Measurements from ENCODE around the gene DNAH10.

The DNAH10 gene, protein sequence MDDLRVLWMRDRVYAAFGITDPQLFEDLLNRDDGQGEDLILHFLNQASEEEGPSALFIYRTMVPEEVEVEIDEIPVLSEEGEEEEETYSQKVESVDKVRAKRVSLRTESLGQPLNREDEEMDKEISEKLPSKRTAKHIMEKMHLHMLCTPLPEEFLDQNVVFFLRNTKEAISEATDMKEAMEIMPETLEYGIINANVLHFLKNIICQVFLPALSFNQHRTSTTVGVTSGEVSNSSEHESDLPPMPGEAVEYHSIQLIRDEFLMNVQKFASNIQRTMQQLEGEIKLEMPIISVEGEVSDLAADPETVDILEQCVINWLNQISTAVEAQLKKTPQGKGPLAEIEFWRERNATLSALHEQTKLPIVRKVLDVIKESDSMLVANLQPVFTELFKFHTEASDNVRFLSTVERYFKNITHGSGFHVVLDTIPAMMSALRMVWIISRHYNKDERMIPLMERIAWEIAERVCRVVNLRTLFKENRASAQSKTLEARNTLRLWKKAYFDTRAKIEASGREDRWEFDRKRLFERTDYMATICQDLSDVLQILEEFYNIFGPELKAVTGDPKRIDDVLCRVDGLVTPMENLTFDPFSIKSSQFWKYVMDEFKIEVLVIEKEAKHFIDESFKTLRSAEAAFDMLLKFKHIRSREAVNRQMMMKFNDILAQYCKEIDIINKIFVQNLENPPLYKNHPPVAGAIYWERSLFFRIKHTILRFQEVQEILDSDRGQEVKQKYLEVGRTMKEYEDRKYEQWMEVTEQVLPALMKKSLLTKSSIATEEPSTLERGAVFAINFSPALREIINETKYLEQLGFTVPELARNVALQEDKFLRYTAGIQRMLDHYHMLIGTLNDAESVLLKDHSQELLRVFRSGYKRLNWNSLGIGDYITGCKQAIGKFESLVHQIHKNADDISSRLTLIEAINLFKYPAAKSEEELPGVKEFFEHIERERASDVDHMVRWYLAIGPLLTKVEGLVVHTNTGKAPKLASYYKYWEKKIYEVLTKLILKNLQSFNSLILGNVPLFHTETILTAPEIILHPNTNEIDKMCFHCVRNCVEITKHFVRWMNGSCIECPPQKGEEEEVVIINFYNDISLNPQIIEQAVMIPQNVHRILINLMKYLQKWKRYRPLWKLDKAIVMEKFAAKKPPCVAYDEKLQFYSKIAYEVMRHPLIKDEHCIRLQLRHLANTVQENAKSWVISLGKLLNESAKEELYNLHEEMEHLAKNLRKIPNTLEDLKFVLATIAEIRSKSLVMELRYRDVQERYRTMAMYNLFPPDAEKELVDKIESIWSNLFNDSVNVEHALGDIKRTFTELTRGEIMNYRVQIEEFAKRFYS (N-terminal part only)

DNA sequence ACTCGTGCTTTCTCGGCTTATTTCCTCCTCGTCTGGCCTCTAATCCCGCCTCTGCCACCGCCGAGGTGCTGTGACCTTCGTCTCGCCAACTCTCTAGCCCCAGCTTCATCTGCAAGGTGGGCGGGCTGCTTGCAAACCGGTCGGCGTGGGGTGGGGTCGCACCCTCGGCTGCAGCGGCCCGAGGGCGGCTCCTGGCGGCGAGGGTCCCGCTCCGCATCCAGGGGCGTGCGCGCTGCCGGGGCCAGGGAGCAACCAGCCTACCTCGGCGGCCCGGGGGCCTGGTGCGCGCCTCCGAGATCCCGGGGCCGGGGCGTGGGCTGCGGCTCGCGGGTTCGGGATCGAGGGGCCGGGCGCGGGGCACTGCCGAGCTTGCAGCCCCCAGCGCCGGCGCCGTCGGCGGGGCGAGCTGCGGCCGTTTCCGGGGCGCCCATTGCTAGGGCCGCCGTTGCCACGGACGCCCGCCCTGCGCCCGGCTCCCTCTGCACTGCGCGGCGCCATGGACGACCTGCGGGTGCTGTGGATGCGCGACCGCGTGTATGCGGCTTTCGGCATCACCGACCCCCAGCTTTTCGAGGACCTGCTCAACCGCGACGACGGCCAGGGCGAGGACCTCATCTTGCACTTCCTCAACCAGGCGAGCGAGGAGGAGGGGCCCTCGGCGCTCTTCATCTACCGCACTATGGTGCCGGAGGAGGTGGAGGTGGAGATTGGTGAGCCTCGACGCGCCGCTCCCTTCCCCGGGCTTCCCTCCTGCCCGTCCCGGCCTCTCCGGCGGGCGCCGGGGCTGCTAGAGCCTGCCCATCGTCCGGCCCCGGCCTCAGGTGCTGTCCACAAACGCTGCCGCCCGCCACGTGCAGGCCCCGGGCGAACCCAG lies at the start of gene DNAH10:
TSS of gene DNAH10 (plus strand) at position 461 of the 874 bp plus-strand sequence. CDS start at position 497, 36 bp downstream.
- no peaks in the 10 kb centered on the region for H3K4me1 ChIP-seq
- H3K36me3 ChIP-seq (replicated peaks), result peaks cover 7% of the 10 kb centered on the region
- no peaks in the 10 kb centered on the region for H3K27me3 ChIP-seq (ENCODE audit: low read depth)
- in situ Hi-C loops (cut with MboI; ENCODE audit: low sequenced_read_pairs), result no loop called here
- H3K4me3 ChIP-seq, result no peak within 1 kb of the TSS
- no peak for DNase-seq (ENCODE audit: low spot score in 2 of 2)
- no peaks in the 10 kb centered on the region for H3K9me3 ChIP-seq

DNA sequence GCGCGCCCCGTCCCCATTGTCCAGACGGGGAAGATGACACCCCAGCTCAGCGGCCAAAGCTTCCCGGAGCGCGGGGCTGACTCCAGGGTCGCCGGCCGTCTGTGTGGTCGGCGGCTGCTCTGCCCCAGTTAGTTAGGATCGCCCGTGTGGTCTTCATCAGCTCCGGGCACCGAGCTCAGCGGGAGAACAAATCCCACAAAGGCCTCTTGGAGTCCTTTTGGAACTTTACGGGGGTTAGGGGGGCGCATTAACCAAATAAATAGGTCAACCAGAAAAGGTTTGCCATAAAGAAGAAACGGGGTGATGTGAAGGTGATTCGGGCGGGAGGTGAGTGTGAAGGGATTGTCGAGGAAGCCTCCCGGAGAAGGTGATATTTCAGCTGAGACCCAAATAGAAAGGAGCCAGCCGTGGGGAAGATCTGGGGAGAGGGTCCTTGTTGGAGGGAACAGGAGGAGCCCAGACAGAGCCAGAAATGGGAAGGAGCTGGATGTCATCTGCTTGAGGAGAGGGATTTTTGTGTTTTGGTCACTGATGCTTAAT lies 49.3 kb upstream of the DNAH10 start:
- H3K9me3 ChIP-seq, result no peaks in the 10 kb centered on the region
- DNase-seq (ENCODE audit: low spot score in 2 of 2), result peak in 1 of 2 experiments; percentile 17
- in situ Hi-C loops (cut with MboI; ENCODE audit: low sequenced_read_pairs), result no loop called here

DNA sequence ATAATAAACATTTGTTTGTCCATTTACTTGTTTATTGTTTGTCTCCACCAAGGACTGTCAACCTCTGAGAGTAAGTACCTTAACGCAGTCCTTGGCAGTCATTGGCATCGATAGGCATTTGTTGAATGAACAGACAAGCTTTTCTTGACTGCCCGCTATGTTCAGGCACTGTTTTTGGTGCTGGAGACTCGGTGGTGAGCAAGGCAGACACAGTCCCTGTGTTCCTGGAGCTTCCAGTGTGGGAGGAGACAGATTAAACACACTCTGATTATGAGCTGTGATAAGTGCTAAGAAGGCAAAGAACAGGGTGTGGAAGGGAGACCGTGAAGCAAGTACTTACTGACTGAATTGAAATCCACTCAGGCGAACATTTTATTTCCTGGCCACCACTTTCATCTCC lies 48.7 kb upstream of the DNAH10 start:
- peak; percentile 28 to 32 for DNase-seq (ENCODE audit: low spot score in 2 of 2)
- H3K4me3 ChIP-seq, result peak overlapping the region; percentile 88
- peaks cover 2% of the 10 kb centered on the region; the same call in 1 of the 2 replicates for H3K4me1 ChIP-seq
- in situ Hi-C loops (cut with MboI; ENCODE audit: low sequenced_read_pairs), result no loop called here
- H3K36me3 ChIP-seq (replicated peaks), result peaks cover 7% of the 10 kb centered on the region
- no peaks in the 10 kb centered on the region for H3K9me3 ChIP-seq
- H3K27me3 ChIP-seq (ENCODE audit: low read depth), result no peaks in the 10 kb centered on the region

More for the DNA sequence above, 49.3 kb upstream of the DNAH10 start:
- Histone ChIP-seq H3K27me3 (ENCODE audit: low read depth) (no peaks in the 10 kb centered on the region), H3K36me3 (replicated peaks) (peaks cover 7% of the 10 kb centered on the region), H3K4me1 (peaks cover 2% of the 10 kb centered on the region; the same call in 1 of the 2 replicates), H3K4me3 (peak overlapping the region; percentile 88)

DNA sequence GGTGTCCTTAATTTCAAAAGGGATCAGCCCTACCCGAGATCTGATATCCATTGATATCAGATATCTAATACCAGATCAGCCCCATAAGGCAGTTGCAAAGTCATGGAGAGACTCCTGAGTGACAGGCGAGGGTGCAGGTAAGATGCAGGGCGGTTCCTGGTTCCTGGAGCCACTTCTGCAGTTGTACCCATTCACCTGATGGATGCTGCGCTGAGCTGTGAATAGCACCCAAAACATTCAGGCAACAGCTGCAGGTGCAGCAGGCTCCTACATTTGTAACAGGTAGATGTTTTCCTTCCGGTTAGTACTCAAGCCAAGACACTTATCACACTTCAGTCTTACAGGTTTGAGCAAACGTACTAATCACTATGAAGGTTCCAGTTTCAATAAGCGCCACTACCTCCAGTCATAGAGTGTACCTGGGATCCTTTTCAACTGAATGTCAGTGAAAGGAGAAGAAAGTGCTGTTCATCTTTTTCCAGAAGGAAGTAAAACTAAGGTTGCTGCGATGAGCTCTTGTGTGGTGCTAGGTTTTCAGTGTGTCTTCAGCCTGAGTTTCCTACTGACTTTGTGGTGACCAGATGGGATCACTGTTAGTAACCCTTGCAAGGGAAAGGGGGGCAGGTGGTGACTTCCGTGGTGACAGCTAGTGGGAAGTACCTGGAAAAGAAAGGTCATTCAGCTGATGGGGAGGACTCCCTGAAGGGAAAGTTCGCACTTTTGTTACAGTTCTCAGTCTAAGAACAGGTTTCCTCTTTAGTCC lies 48.1 kb upstream of the DNAH10 start:
- Histone ChIP-seq H3K4me1 (peaks cover 2% of the 10 kb centered on the region; the same call in 1 of the 2 replicates), H3K4me3 (peak overlapping the region; percentile 88), H3K27me3 (ENCODE audit: low read depth) (no peaks in the 10 kb centered on the region), H3K36me3 (replicated peaks) (peaks cover 7% of the 10 kb centered on the region), H3K9me3 (no peaks in the 10 kb centered on the region)
- DNase-seq (ENCODE audit: low spot score in 2 of 2), result no peak
- in situ Hi-C loops (cut with MboI; ENCODE audit: low sequenced_read_pairs), result no loop called here

DNA sequence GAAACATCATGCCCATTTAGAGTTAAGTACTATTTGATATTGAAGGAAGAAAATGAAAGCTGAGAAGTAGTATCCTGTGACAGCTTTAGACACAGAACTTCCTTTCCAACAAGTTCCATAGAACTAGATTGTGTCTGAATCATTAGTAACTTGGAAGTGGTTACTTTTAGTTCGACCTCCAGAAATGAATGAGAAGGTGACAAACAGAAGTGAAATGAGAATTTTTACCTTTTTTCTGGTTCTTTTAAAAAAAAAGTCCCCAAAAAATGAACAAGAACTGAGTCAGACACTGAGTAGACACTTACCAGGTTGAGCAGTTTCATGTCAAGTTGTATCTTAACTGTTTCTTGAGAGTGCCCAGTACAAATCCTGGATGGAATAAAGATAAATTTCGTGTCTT lies 46.9 kb upstream of the DNAH10 start:
- H3K36me3 ChIP-seq (replicated peaks), result peaks cover 15% of the 10 kb centered on the region
- no peaks in the 10 kb centered on the region for H3K9me3 ChIP-seq
- H3K27me3 ChIP-seq (ENCODE audit: low read depth), result no peaks in the 10 kb centered on the region
- peaks cover 2% of the 10 kb centered on the region; the same call in 1 of the 2 replicates for H3K4me1 ChIP-seq
- in situ Hi-C loops (cut with MboI; ENCODE audit: low sequenced_read_pairs), result no loop called here
- no peak overlapping the region for H3K4me3 ChIP-seq
- no peak for DNase-seq (ENCODE audit: low spot score in 2 of 2)

DNA sequence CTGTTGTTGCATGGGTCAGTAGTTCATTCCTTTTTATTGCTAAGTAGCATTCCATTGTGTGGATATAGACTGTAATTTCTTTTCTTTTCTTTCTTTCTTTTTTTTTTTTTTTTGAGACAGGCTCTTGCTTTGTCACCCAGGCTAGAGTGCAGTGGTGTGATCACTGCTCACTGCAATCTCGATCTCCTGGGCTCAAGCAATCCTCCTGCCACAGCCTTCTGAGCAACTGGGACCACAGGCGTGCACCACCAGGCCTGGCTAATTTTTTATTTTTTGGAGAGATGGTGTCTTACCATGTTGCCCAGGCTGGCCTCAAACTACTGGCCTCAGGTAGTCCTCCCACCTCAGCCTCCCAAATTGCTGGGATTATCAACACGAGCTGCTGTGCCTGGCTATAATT lies 44.8 kb upstream of the DNAH10 start:
- H3K4me3 ChIP-seq, result no peak overlapping the region
- in situ Hi-C loops (cut with MboI; ENCODE audit: low sequenced_read_pairs), result no loop called here
- no peaks in the 10 kb centered on the region for H3K9me3 ChIP-seq
- H3K36me3 ChIP-seq (replicated peaks), result peaks cover 26% of the 10 kb centered on the region
- H3K4me1 ChIP-seq, result peaks cover 2% of the 10 kb centered on the region; the same call in 1 of the 2 replicates
- H3K27me3 ChIP-seq (ENCODE audit: low read depth), result no peaks in the 10 kb centered on the region
- DNase-seq (ENCODE audit: low spot score in 2 of 2), result no peak

DNA sequence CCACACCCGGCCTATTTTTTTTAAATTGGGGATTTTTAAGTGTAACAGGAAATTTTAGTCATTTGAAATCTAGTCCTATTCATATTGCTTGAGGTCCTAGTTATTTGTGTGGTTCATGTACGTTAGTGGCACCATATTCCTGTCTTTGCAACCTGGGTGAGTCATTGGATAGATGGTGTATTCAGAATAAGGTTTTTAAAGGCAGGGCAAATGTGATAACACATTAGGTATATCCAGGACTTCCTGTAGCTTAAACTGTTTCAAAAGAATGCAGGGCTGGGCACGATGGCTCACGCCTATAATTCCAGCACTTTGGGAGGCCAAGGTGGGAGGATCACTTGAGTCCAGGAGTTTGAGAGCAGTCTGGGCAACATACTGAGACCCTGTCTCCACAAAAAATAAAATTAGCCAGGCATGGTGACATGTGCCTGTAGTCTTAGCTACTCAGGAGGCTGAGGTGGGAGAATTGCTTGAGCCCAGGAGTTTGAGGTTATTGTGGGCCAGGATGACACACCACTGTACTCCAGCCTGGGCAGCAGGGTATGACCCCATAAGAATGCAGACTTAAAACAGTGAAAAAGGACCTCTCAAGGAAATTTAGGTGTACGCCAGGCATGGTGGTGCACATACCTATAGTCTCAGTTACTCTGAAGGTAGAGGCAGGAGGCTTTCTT lies 41.8 kb upstream of the DNAH10 start:
- no peaks in the 10 kb centered on the region for H3K9me3 ChIP-seq

DNA sequence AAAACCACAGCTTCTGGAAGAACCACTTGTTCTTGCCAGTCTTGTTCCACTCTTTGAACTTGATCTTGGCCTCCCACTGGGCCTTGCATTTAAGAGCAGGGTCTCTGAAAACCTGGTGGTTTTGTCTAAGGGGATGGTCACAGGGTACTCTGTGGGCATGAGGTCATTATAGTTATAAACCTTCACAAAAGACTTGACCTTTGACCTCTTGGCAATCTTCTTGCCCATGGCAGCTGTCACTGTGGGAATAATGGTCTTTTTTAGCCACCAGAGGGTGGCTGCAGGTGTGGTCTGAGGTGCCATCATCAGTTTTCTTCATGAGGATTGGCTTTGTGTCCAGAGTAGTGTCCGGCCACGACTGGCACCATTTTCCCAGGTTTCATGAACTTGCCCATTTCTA lies 40.9 kb upstream of the DNAH10 start:
- no peaks in the 10 kb centered on the region for H3K9me3 ChIP-seq
- no peak overlapping the region for H3K4me3 ChIP-seq
- peaks cover 2% of the 10 kb centered on the region; the same call in 1 of the 2 replicates for H3K4me1 ChIP-seq
- peaks cover 33% of the 10 kb centered on the region for H3K36me3 ChIP-seq (replicated peaks)
- in situ Hi-C loops (cut with MboI; ENCODE audit: low sequenced_read_pairs), result no loop called here
- no peak for DNase-seq (ENCODE audit: low spot score in 2 of 2)
- H3K27me3 ChIP-seq (ENCODE audit: low read depth), result no peaks in the 10 kb centered on the region

More for the DNA sequence above, 41.8 kb upstream of the DNAH10 start:
- peaks cover 2% of the 10 kb centered on the region; the same call in 1 of the 2 replicates for H3K4me1 ChIP-seq
- in situ Hi-C loops (cut with MboI; ENCODE audit: low sequenced_read_pairs), result no loop called here
- peaks cover 28% of the 10 kb centered on the region for H3K36me3 ChIP-seq (replicated peaks)
- H3K4me3 ChIP-seq, result no peak overlapping the region
- no peak for DNase-seq (ENCODE audit: low spot score in 2 of 2)
- H3K27me3 ChIP-seq (ENCODE audit: low read depth), result no peaks in the 10 kb centered on the region

DNA sequence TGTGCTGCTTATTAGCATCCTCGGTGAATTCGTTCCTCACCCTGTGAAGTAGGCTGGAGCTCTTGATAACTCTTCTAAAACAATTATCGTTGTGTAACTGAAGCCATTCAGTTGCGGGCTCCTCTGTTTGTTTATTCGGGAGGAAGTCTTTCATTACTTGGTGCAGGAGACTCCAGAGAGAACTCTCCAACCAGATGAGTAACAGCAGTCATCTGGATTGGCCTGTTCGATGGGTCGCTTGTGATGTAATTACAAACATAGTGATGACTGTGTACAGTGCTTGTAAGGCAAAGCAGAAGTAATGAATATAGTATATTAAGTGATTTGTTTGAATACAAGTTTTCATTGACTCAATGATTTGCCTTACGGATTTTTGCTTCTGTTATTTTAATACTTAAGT lies 39.1 kb upstream of the DNAH10 start:
- Histone ChIP-seq H3K27me3 (ENCODE audit: low read depth) (no peaks in the 10 kb centered on the region), H3K4me3 (no peak overlapping the region), H3K4me1 (no peaks in the 10 kb centered on the region), H3K9me3 (no peaks in the 10 kb centered on the region), H3K36me3 (replicated peaks) (peaks cover 47% of the 10 kb centered on the region)
- no peak for DNase-seq (ENCODE audit: low spot score in 2 of 2)
- in situ Hi-C loops (cut with MboI; ENCODE audit: low sequenced_read_pairs), result no loop called here

DNA sequence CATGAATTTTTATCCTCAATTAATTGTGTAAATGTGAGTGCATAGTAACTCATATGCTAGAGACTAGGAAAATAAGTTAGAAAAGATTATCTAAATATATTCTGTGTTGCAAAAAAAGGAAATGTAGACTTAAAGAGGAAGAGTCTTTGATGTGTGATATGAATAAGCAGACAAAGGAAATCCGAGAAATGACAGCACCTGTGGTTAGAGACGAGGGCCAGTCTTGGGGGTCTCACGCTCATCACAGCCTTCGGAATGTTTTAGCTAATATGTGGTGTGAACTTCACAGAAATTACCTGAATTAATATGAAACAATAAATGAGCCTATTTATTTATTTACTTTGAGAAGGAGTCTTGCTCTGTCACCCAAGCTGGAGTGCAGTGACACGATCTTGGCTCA lies 38.3 kb upstream of the DNAH10 start:
- in situ Hi-C loops (cut with MboI; ENCODE audit: low sequenced_read_pairs), result no loop called here
- peaks cover 48% of the 10 kb centered on the region for H3K36me3 ChIP-seq (replicated peaks)

DNA sequence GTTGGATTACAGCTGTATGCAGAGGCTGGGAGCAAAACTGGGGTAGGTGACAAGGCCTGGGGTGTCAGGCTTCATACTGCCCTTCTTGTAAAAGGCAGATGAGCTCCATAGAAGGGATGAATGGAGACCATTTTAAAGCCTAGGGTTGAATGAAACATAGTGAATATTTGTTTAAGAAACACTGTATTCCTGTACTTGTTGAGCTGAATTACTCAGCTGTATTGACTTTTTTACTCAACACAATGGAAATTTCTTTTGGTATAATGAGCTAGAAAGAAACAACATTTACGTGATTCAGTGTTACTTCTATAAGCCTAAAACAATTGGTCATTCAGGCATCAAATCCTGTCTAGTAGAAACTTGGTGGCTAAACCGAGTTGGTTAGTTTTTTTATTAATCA lies 35.9 kb upstream of the DNAH10 start:
- in situ Hi-C loops (cut with MboI; ENCODE audit: low sequenced_read_pairs), result no loop called here
- no peak overlapping the region for H3K4me3 ChIP-seq
- DNase-seq (ENCODE audit: low spot score in 2 of 2), result no peak
- peaks cover 41% of the 10 kb centered on the region for H3K36me3 ChIP-seq (replicated peaks)
- H3K4me1 ChIP-seq, result no peaks in the 10 kb centered on the region
- no peaks in the 10 kb centered on the region for H3K27me3 ChIP-seq (ENCODE audit: low read depth)
- no peaks in the 10 kb centered on the region for H3K9me3 ChIP-seq

More for the DNA sequence above, 38.3 kb upstream of the DNAH10 start:
- H3K9me3 ChIP-seq, result no peaks in the 10 kb centered on the region
- no peak overlapping the region for H3K4me3 ChIP-seq
- H3K27me3 ChIP-seq (ENCODE audit: low read depth), result no peaks in the 10 kb centered on the region
- no peak for DNase-seq (ENCODE audit: low spot score in 2 of 2)
- no peaks in the 10 kb centered on the region for H3K4me1 ChIP-seq

Data from HAP-1 (cell line).